ENCODE results near the gene ZCCHC9. TPM values are rescaled to one million over a fixed set of nuclear protein-coding genes. Genes with fewer than 3 reads are reported as not detected.

ZCCHC9 gene
- total RNA-seq, 4 donors from 2014 or later, result 21.3 to 34.9 (median 25.2) TPM

DNA sequence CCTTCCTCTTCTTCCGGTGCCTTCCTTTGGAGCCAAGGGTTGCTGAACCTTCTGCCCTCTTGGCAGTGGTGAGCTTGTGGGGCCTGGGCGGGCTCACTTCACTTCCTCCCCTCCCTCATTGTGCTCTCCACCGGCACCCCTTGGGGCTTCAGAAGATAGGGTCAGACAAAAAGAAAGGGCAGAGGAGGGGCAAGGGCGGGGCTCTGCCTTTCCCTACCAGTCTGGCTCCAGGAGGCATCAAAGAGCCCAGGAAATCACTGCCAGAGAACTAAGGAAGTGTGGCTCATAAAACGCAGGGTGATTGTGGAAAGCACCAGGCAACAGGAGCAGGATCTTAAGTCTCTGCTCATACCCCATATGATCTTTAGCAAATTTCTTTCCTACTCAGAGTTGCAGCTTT lies 57.7 kb downstream of the ZCCHC9 start:
- Histone ChIP-seq H3K27me3 (no peaks in the 10 kb centered on the region), H3K4me3 (no peak overlapping the region), H3K9me3 (no peaks in the 10 kb centered on the region), H3K27ac (no peak overlapping the region), H3K4me1 (no peaks in the 10 kb centered on the region), H3K36me3 (no peaks in the 10 kb centered on the region)
- 29 to 33% methylated on average over 1 to 3 of the region's 5 CpGs for WGBS, 2 donors (ENCODE audit: low coverage in 1 of 2)
- ATAC-seq, result no peak
- TF ChIP-seq CTCF (IDR thresholded peaks at IDR 0.05) (no peak), POLR2AphosphoS5 (IDR thresholded peaks at IDR 0.05) (no peak), POLR2A (IDR thresholded peaks at IDR 0.05) (no peak), EP300 (IDR thresholded peaks at IDR 0.05) (no peak)

DNA sequence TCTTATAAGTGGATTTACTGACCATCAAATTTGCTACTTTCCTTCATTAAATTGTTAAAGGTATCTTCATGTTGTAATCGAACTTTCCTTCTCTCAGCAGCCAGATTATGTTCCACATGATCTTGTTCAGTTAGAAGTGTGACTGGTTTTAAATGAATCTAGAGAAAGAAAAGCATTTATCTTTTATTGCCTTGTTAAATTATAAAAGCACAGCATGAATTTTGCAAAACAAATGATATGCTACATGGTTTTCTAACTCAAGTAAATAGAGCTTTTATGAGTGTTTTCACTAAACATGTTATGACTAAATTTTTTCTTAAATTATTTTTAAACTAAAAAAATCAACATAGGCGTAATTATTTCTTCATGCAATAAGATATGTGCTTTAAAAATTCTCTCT lies 58.5 kb downstream of the ZCCHC9 start:
- no peak overlapping the region for H3K4me3 ChIP-seq
- ATAC-seq, result no peak
- no peak overlapping the region for H3K27ac ChIP-seq
- H3K4me1 ChIP-seq, result no peaks in the 10 kb centered on the region
- H3K27me3 ChIP-seq, result no peaks in the 10 kb centered on the region
- H3K36me3 ChIP-seq, result no peaks in the 10 kb centered on the region
- TF ChIP-seq POLR2A (IDR thresholded peaks at IDR 0.05) (no peak), POLR2AphosphoS5 (IDR thresholded peaks at IDR 0.05) (no peak), CTCF (IDR thresholded peaks at IDR 0.05) (no peak), EP300 (IDR thresholded peaks at IDR 0.05) (no peak)
- H3K9me3 ChIP-seq, result no peaks in the 10 kb centered on the region
- 68 to 80% methylated on average over 2 of the region's 2 CpGs for WGBS, 2 donors (ENCODE audit: low coverage in 1 of 2)

- ATAC-seq, result no peak
- Histone ChIP-seq H3K36me3 (no peaks in the 10 kb centered on the region), H3K27me3 (no peaks in the 10 kb centered on the region), H3K27ac (no peak overlapping the region), H3K4me1 (no peaks in the 10 kb centered on the region), H3K9me3 (no peaks in the 10 kb centered on the region), H3K4me3 (no peak overlapping the region)
- TF ChIP-seq POLR2A (IDR thresholded peaks at IDR 0.05) (no peak), POLR2AphosphoS5 (IDR thresholded peaks at IDR 0.05) (no peak), CTCF (IDR thresholded peaks at IDR 0.05) (no peak), EP300 (IDR thresholded peaks at IDR 0.05) (no peak)
- 92% methylated on average over 2 of the region's 4 CpGs; no CpG with 5 or more reads in 1 of the 2 donors for WGBS, 2 donors (ENCODE audit: low coverage in 1 of 2)
Observed at GRCh38 chr5:81360640-81361039, 59.3 kb downstream of the ZCCHC9 start.

GRCh38 chr5:81361600-81361999 lies 60.2 kb downstream of the ZCCHC9 start:
- 96% methylated on average over 2 of the region's 2 CpGs; no CpG with 5 or more reads in 1 of the 2 donors for WGBS, 2 donors (ENCODE audit: low coverage in 1 of 2)

More at GRCh38 chr5:81361600-81361999, 60.2 kb downstream of the ZCCHC9 start:
- TF ChIP-seq EP300 (IDR thresholded peaks at IDR 0.05) (no peak), POLR2A (IDR thresholded peaks at IDR 0.05) (no peak), CTCF (IDR thresholded peaks at IDR 0.05) (no peak), POLR2AphosphoS5 (IDR thresholded peaks at IDR 0.05) (no peak)
- H3K36me3 ChIP-seq, result no peaks in the 10 kb centered on the region
- H3K4me1 ChIP-seq, result no peaks in the 10 kb centered on the region
- H3K27me3 ChIP-seq, result no peaks in the 10 kb centered on the region
- no peaks in the 10 kb centered on the region for H3K9me3 ChIP-seq
- H3K27ac ChIP-seq, result no peak overlapping the region
- no peak for ATAC-seq
- H3K4me3 ChIP-seq, result no peak overlapping the region

Other genes with a start within 250 kb of the ZCCHC9 start
- 10 to 100 TPM in 3 of 4 donors, 1 to 10 TPM in 1; 3.9 to 33.6 (median 14.2) TPM for gene CKMT2, start 68.3 kb upstream of the ZCCHC9 start, total RNA-seq
- gene ACOT12, start 92.5 kb downstream of the ZCCHC9 start, total RNA-seq, result not detected

Data from gastroesophageal sphincter (tissue), 4 donors.